ENCODE data around the gene VSTM4. TPM values are rescaled to one million over a fixed set of nuclear protein-coding genes. Genes with fewer than 3 reads are reported as not detected.

The VSTM4 gene
- total RNA-seq, 3 donors from 2014 or later (not counting 1 experiment from before 2014, with no cell fraction given), result 0.38 to 0.57 (median 0.45) TPM

GRCh38 chr10:49072166-49072885, 43.0 kb downstream of the VSTM4 start:
- Mint-ChIP-seq H3K27me3 (ENCODE audit: low read depth in 2 of 2) (peaks cover 8 to 15% of the 10 kb centered on the region in 2 donors), H3K36me3 (no peaks in the 10 kb centered on the region), H3K27ac (no peak overlapping the region), H3K9me3 (no peaks in the 10 kb centered on the region), H3K4me1 (peaks cover 6% of the 10 kb centered on the region in 2 donors), H3K4me3 (no peak overlapping the region)
- Histone ChIP-seq H3K9me3 (ENCODE audit: control insufficient read depth, insufficient read depth, low read length) (no peaks in the 10 kb centered on the region), H3K27me3 (ENCODE audit: control insufficient read depth, insufficient read depth, low read length) (no peaks in the 10 kb centered on the region), H3K4me3 (ENCODE audit: low read length) (no peak overlapping the region), H3K4me1 (ENCODE audit: control insufficient read depth, insufficient read depth, low read length) (peaks cover 6% of the 10 kb centered on the region), H3K27ac (ENCODE audit: low read length) (no peak overlapping the region), H3K36me3 (ENCODE audit: control insufficient read depth, insufficient read depth, low read length) (no peaks in the 10 kb centered on the region)
- TF ChIP-seq, protein P1, sequence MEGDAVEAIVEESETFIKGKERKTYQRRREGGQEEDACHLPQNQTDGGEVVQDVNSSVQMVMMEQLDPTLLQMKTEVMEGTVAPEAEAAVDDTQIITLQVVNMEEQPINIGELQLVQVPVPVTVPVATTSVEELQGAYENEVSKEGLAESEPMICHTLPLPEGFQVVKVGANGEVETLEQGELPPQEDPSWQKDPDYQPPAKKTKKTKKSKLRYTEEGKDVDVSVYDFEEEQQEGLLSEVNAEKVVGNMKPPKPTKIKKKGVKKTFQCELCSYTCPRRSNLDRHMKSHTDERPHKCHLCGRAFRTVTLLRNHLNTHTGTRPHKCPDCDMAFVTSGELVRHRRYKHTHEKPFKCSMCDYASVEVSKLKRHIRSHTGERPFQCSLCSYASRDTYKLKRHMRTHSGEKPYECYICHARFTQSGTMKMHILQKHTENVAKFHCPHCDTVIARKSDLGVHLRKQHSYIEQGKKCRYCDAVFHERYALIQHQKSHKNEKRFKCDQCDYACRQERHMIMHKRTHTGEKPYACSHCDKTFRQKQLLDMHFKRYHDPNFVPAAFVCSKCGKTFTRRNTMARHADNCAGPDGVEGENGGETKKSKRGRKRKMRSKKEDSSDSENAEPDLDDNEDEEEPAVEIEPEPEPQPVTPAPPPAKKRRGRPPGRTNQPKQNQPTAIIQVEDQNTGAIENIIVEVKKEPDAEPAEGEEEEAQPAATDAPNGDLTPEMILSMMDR (IDR thresholded peaks at IDR 0.05), result no peak
- ATAC-seq, result no peak
- WGBS (ENCODE audit: insufficient coverage), result 86% methylated on average over 4 of the region's 4 CpGs
- intact Hi-C loops (cut with micrococcal nuclease), result no loop called here
- no peak for DNase-seq

DNA sequence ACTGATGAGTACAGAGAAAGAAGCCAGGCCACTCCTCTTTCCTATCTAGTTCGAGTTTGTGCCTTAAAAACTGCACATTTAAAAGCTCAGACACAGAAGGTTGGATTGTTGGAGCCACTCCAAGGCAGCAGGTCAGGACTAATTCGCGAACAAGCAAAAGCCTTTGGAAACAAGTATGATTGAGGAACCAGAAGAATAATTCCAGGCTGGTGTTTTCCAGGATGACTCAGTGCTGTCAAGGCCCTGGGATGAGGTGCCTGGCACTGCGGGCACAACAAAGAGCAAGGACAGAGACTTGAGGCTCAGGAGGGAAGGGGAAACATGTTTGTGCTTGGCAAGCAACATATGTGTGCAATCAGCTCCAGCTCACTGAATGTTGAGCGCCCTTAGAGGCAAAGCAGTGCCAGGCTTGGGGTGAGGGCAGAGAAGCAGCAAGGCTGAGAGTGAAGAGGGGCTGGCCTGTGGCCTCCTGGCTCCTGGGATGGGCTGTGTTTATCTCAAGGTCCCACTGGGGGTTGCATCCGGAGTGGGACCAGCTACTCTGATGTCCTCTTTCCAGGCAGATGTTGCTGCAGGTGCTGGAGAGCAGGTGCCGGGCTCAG, 44.1 kb downstream of the VSTM4 start:
- Mint-ChIP-seq H3K4me3 (no peak overlapping the region), H3K4me1 (peaks cover 1 to 4% of the 10 kb centered on the region in 2 donors), H3K9me3 (no peaks in the 10 kb centered on the region), H3K27ac (no peak overlapping the region), H3K27me3 (ENCODE audit: low read depth in 2 of 2) (peaks cover 5% of the 10 kb centered on the region in 2 donors), H3K36me3 (no peaks in the 10 kb centered on the region)
- no peaks in the 10 kb centered on the region for H3K27me3 ChIP-seq (ENCODE audit: control insufficient read depth, insufficient read depth, low read length)
- H3K9me3 ChIP-seq (ENCODE audit: control insufficient read depth, insufficient read depth, low read length), result no peaks in the 10 kb centered on the region
- no peak overlapping the region for H3K4me3 ChIP-seq (ENCODE audit: low read length)
- intact Hi-C loops (cut with micrococcal nuclease), result no loop called here
- DNase-seq, result no peak
- no peak for ATAC-seq
- WGBS (ENCODE audit: insufficient coverage), result 87% methylated on average over 7 of the region's 7 CpGs
- no peaks in the 10 kb centered on the region for H3K36me3 ChIP-seq (ENCODE audit: control insufficient read depth, insufficient read depth, low read length)
- TF ChIP-seq, protein P1 (IDR thresholded peaks at IDR 0.05), result no peak
- H3K4me1 ChIP-seq (ENCODE audit: control insufficient read depth, insufficient read depth, low read length), result no peaks in the 10 kb centered on the region
- H3K27ac ChIP-seq (ENCODE audit: low read length), result no peak overlapping the region

DNA sequence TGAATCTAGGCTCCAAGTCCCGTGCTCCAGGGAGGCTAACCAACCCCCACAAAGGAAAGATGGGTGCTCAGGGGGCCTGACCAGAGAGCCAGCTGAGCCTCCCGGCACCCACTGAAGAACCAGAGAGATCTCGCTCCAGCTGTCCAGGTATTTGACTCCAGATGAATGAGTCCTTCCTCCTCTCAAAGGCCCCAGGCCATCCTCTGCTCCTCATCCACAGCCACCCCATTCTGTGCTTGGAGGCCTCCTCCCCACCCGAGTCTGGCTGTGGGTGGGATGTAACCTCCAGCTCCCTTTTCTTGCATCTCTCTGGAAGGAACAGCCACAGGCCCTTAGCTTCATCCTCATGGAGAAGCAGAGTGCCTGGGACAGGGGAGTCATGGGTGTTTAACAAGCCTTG, 44.6 kb downstream of the VSTM4 start:
- WGBS (ENCODE audit: insufficient coverage), result 95% methylated on average over 3 of the region's 4 CpGs

More for the DNA sequence above, 44.6 kb downstream of the VSTM4 start:
- H3K4me3 Mint-ChIP-seq, result no peak overlapping the region
- no peak overlapping the region for H3K27ac ChIP-seq (ENCODE audit: low read length)
- no peak overlapping the region for H3K27ac Mint-ChIP-seq
- no peak overlapping the region for H3K4me3 ChIP-seq (ENCODE audit: low read length)
- no peaks in the 10 kb centered on the region for H3K4me1 ChIP-seq (ENCODE audit: control insufficient read depth, insufficient read depth, low read length)
- H3K9me3 ChIP-seq (ENCODE audit: control insufficient read depth, insufficient read depth, low read length), result no peaks in the 10 kb centered on the region
- no peaks in the 10 kb centered on the region for H3K27me3 Mint-ChIP-seq (ENCODE audit: low read depth in 2 of 2)
- ATAC-seq (no peak), DNase-seq (no peak)
- intact Hi-C loops (cut with micrococcal nuclease), result no loop called here
- H3K36me3 ChIP-seq (ENCODE audit: control insufficient read depth, insufficient read depth, low read length), result no peaks in the 10 kb centered on the region
- TF ChIP-seq, protein P1 (IDR thresholded peaks at IDR 0.05), result no peak
- no peaks in the 10 kb centered on the region for H3K9me3 Mint-ChIP-seq
- H3K36me3 Mint-ChIP-seq, result no peaks in the 10 kb centered on the region
- no peaks in the 10 kb centered on the region for H3K27me3 ChIP-seq (ENCODE audit: control insufficient read depth, insufficient read depth, low read length)
- no peaks in the 10 kb centered on the region for H3K4me1 Mint-ChIP-seq
